KMS-11 (cell line): Measurements from ENCODE around the gene NOL9.

Source experiments
- H2AFZ ChIP-seq: fragments of 200-600 bp; sonication (generic); 2 replicates; pipeline ENCODE4 v1.6.1; 2016; ENCODE audit warnings: antibody characterized with exemption, mixed run types, low read depth
- H3K27ac ChIP-seq: fragments of 200-600 bp; sonication (generic); 2 replicates; pipeline ENCODE4 v1.6.1; 2016; ENCODE audit warnings: mild to moderate bottlenecking, mixed run types
- H3K27me3 ChIP-seq: fragments of 200-600 bp; sonication (generic); 2 replicates; pipeline ENCODE4 v1.6.1; 2017; ENCODE audit warnings: mild to moderate bottlenecking, low read depth, mixed run types, moderate library complexity; ENCODE audit not compliant: insufficient read depth
- H3K36me3 ChIP-seq: fragments of 200-600 bp; sonication (generic); 2 replicates; pipeline ENCODE4 v1.6.1; 2017; ENCODE audit warnings: mild to moderate bottlenecking, mixed run types; ENCODE audit not compliant: insufficient read depth
- H3K4me1 ChIP-seq: fragments of 200-600 bp; sonication (generic); 2 replicates; pipeline ENCODE4 v1.6.1; 2016; ENCODE audit warnings: mild to moderate bottlenecking, low read depth, mixed run types; ENCODE audit not compliant: poor library complexity, severe bottlenecking
- H3K4me2 ChIP-seq: fragments of 200-600 bp; sonication (generic); 2 replicates; pipeline ENCODE4 v1.7.0; 2016; ENCODE audit warnings: mild to moderate bottlenecking, mixed run types
- H3K4me3 ChIP-seq: fragments of 200-600 bp; sonication (generic); IDR thresholded peaks from 2 replicates; pipeline ENCODE4 v1.6.1; 2017; ENCODE audit warnings: low read depth, low read length, mixed read lengths; ENCODE audit not compliant: insufficient read depth
- H3K79me2 ChIP-seq: fragments of 200-600 bp; sonication (generic); 2 replicates; pipeline ENCODE4 v1.6.1; 2016; ENCODE audit warnings: low read depth, mixed run types; ENCODE audit not compliant: insufficient read depth
- H3K9ac ChIP-seq: fragments of 200-600 bp; sonication (generic); 2 replicates; pipeline ENCODE4 v1.6.1; 2016; ENCODE audit warnings: mild to moderate bottlenecking, mixed run types
- H4K20me1 ChIP-seq: fragments of 200-600 bp; sonication (generic); 2 replicates; pipeline ENCODE4 v1.6.1; 2016; ENCODE audit warnings: mild to moderate bottlenecking, mixed run types; ENCODE audit not compliant: insufficient read depth
- TF ChIP-seq, protein P1 (sequence below): fragments of 200-600 bp; sonication (generic); conservative IDR thresholded peaks from 2 replicates; pipeline ENCODE4 v1.6.1; 2017; ENCODE audit warnings: low read depth, mild to moderate bottlenecking, antibody characterized with exemption, low read length, moderate library complexity, mixed read lengths

Gene NOL9

GRCh38 chr1:6592441-6592840, 38.1 kb upstream of the NOL9 start:
- Histone ChIP-seq H3K27ac (no peak overlapping the region), H3K27me3 (no peaks in the 10 kb centered on the region), H3K9ac (no peak overlapping the region), H2AFZ (no peak overlapping the region), H3K36me3 (peaks cover 4% of the 10 kb centered on the region; the same call in 1 of the 2 replicates), H3K4me3 (no peak overlapping the region), H4K20me1 (peaks cover 10% of the 10 kb centered on the region; the same call in 1 of the 2 replicates), H3K4me1 (no peaks in the 10 kb centered on the region), H3K4me2 (no peak overlapping the region), H3K79me2 (peaks cover 14% of the 10 kb centered on the region)
- TF ChIP-seq, protein P1, sequence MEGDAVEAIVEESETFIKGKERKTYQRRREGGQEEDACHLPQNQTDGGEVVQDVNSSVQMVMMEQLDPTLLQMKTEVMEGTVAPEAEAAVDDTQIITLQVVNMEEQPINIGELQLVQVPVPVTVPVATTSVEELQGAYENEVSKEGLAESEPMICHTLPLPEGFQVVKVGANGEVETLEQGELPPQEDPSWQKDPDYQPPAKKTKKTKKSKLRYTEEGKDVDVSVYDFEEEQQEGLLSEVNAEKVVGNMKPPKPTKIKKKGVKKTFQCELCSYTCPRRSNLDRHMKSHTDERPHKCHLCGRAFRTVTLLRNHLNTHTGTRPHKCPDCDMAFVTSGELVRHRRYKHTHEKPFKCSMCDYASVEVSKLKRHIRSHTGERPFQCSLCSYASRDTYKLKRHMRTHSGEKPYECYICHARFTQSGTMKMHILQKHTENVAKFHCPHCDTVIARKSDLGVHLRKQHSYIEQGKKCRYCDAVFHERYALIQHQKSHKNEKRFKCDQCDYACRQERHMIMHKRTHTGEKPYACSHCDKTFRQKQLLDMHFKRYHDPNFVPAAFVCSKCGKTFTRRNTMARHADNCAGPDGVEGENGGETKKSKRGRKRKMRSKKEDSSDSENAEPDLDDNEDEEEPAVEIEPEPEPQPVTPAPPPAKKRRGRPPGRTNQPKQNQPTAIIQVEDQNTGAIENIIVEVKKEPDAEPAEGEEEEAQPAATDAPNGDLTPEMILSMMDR = no peak

- Histone ChIP-seq H3K4me1 (no peaks in the 10 kb centered on the region), H2AFZ (no peak overlapping the region), H3K79me2 (peaks cover 6% of the 10 kb centered on the region), H4K20me1 (0 out of 2 replicates have a peak, but pooled peaks cover 2% of the 10 kb centered on the region), H3K27ac (no peak overlapping the region), H3K4me2 (no peak overlapping the region), H3K27me3 (no peaks in the 10 kb centered on the region), H3K36me3 (peaks cover 4% of the 10 kb centered on the region; the same call in 1 of the 2 replicates), H3K9ac (no peak overlapping the region), H3K4me3 (no peak overlapping the region)
- TF ChIP-seq, protein P1 = no peak
Measured at GRCh38 chr1:6591644-6592043, 37.3 kb upstream of the NOL9 start.

DNA sequence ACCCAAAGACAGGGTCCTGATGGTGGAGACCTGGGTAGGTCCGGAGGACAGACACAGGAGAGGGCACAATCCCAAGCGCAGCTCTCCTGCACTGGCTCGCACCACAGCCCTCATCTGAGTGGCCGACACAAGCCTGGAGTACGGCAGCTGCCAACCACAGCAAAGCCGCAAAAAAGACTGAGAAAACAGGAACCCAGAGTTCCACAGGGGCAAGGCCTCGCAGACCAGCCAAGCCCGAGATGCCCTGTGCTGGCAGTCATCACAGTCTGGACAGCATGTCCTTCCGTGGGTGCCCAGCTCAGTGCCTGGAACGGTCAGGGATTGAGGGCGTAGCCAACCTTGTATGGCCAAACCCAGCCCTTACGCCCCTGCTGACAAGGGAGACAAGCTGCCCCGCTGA, 36.9 kb upstream of the NOL9 start:
- H2AFZ ChIP-seq = no peak overlapping the region
- H3K4me3 ChIP-seq = no peak overlapping the region
- peaks cover 4% of the 10 kb centered on the region; the same call in 1 of the 2 replicates for H3K79me2 ChIP-seq
- no peak overlapping the region for H3K9ac ChIP-seq
- TF ChIP-seq, protein P1 = no peak
- no peaks in the 10 kb centered on the region for H3K27me3 ChIP-seq
- H4K20me1 ChIP-seq = no peaks in the 10 kb centered on the region
- no peaks in the 10 kb centered on the region for H3K4me1 ChIP-seq
- peaks cover 4% of the 10 kb centered on the region; the same call in 1 of the 2 replicates for H3K36me3 ChIP-seq
- H3K4me2 ChIP-seq = no peak overlapping the region
- H3K27ac ChIP-seq = no peak overlapping the region

DNA sequence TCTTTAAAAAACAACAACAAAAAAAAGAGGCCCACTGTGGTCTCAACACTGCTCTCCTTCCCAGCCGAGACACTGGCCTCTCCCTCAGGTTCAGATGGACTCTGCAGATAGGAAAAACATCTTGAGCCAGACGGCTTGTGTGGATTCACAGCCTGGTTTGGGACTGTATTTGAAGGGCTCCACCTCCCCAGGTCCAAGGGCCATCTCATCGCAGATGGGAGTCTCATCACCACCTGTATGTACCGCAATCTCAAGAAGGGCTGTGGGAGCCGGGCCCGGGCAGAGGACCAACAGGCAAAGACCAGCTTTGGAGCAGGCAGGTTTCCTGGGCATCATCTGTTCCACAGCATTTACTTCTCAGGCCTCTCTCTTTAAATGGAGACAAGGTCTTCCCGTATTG, 35.7 kb upstream of the NOL9 start:
- no peaks in the 10 kb centered on the region for H4K20me1 ChIP-seq
- H3K79me2 ChIP-seq = no peaks in the 10 kb centered on the region
- no peaks in the 10 kb centered on the region for H3K27me3 ChIP-seq
- no peaks in the 10 kb centered on the region for H3K4me1 ChIP-seq
- H2AFZ ChIP-seq = no peak overlapping the region
- H3K9ac ChIP-seq = no peak overlapping the region
- H3K4me3 ChIP-seq = no peak overlapping the region
- TF ChIP-seq, protein P1 = no peak
- H3K4me2 ChIP-seq = no peak overlapping the region
- no peak overlapping the region for H3K27ac ChIP-seq
- H3K36me3 ChIP-seq = peaks cover 4% of the 10 kb centered on the region; the same call in 1 of the 2 replicates
